Fibroblast of lung (primary cell): ENCODE data around the gene MBOAT7. TPM values are rescaled to one million over a fixed set of nuclear protein-coding genes. Genes with fewer than 3 reads are reported as not detected.
"Not testable (repeated sequence)": the region's sequence is repeated elsewhere in the genome, so short reads cannot be mapped to it uniquely, and the experiment has no call there.

Source experiments
- DNase-seq, 2 donors: peaks; one replicate each; pipeline versions ENCODE4 v3.0.0 to v3.0.0-alpha.2; 2010; ENCODE audit warnings: low read depth in 2 of 2
- H2AFZ ChIP-seq: 2 replicates; pipeline ENCODE4 v1.5.1; 2012; ENCODE audit warnings: low read length, control low read depth, inconsistent platforms
- H3K27ac ChIP-seq: 2 replicates; pipeline ENCODE4 v1.5.1; 2011; ENCODE audit warnings: low read length, control low read depth; ENCODE audit not compliant: insufficient read depth
- H3K27me3 ChIP-seq: 2 replicates; pipeline ENCODE4 v1.5.1; 2011; ENCODE audit warnings: mild to moderate bottlenecking, low read length; ENCODE audit not compliant: control insufficient read depth, insufficient read depth
- H3K36me3 ChIP-seq: 2 replicates; pipeline ENCODE4 v1.5.1; 2011; ENCODE audit warnings: low read length; ENCODE audit not compliant: control insufficient read depth, insufficient read depth
- H3K4me1 ChIP-seq: 2 replicates; pipeline ENCODE4 v1.5.1; 2011; ENCODE audit warnings: low read length; ENCODE audit not compliant: control insufficient read depth, insufficient read depth; ENCODE audit errors: extremely low read depth
- H3K4me2 ChIP-seq: 2 replicates; pipeline ENCODE4 v1.5.1; 2011; ENCODE audit warnings: low read length, control low read depth; ENCODE audit not compliant: insufficient read depth; ENCODE audit errors: extremely low read depth
- H3K4me3 ChIP-seq, 4 experiments: fragments of 200-600 bp in 1 of 4; sonication (generic) in 1 of 4; replicated peaks in 1 of 4; 2 replicates each; pipeline ENCODE4 v1.5.1; 2011 to 2016; ENCODE audit warnings: low read length in 4 of 4, low read depth in 3 of 4, mild to moderate bottlenecking in 3 of 4, control low read depth in 2 of 4, inconsistent platforms in 1 of 4, mixed read lengths in 1 of 4; ENCODE audit not compliant: insufficient read depth in 1 of 4; ENCODE audit errors: control extremely low read depth in 1 of 4
- H3K79me2 ChIP-seq: 2 replicates; pipeline ENCODE4 v1.5.1; 2012; ENCODE audit warnings: mild to moderate bottlenecking, low read length, inconsistent platforms; ENCODE audit not compliant: control insufficient read depth, insufficient read depth
- H3K9ac ChIP-seq: 2 replicates; pipeline ENCODE4 v1.5.1; 2011; ENCODE audit warnings: mild to moderate bottlenecking, low read length, control low read depth; ENCODE audit not compliant: insufficient read depth
- H3K9me3 ChIP-seq: 2 replicates; pipeline ENCODE4 v1.5.1; 2012; ENCODE audit warnings: low read depth, low read length; ENCODE audit not compliant: control insufficient read depth, insufficient read depth
- H4K20me1 ChIP-seq: 2 replicates; pipeline ENCODE4 v1.5.1; 2011; ENCODE audit warnings: low read length; ENCODE audit not compliant: control insufficient read depth, insufficient read depth; ENCODE audit errors: extremely low read depth
- EZH2 ChIP-seq: IDR thresholded peaks from 2 replicates; pipeline ENCODE4 v1.5.1; 2012; ENCODE audit warnings: low read length, control low read depth, mild to moderate bottlenecking; ENCODE audit errors: missing control alignments
- polyA plus RNA-seq, 2 donors: library from polyadenylated mRNA; depleted of rRNA in 1 of 2; stranded (reverse) in 1 of 2; unstranded in 1 of 2; fragments of >200 nt; gene quantifications; 2 replicates each; pipeline ENCODE4 v1.2.1, GENCODE V29; 2011 to 2012; ENCODE audit warnings: missing spikeins in 1 of 2
- total RNA-seq: library from RNA; depleted of rRNA; stranded (reverse); fragments of >200 nt; gene quantifications from 2 replicates; pipeline ENCODE4 v1.2.1, GENCODE V29; 2014
- TF ChIP-seq, protein P1 (sequence below), 2 donors: IDR thresholded peaks in 1 of 2; conservative IDR thresholded peaks in 1 of 2; 1 replicate in 1 of 2; 2 replicates in 1 of 2; pipeline ENCODE4 v1.5.1; 2011 to 2012; ENCODE audit warnings: low read length in 2 of 2, control low read depth in 1 of 2, inconsistent platforms in 1 of 2, low read depth in 1 of 2, mild to moderate bottlenecking in 1 of 2

The MBOAT7 gene
- total and polyA plus RNA-seq, 2 donors (not counting 1 experiment from before 2014, with no cell fraction given) = 28.6 to 41.1 TPM

DNA sequence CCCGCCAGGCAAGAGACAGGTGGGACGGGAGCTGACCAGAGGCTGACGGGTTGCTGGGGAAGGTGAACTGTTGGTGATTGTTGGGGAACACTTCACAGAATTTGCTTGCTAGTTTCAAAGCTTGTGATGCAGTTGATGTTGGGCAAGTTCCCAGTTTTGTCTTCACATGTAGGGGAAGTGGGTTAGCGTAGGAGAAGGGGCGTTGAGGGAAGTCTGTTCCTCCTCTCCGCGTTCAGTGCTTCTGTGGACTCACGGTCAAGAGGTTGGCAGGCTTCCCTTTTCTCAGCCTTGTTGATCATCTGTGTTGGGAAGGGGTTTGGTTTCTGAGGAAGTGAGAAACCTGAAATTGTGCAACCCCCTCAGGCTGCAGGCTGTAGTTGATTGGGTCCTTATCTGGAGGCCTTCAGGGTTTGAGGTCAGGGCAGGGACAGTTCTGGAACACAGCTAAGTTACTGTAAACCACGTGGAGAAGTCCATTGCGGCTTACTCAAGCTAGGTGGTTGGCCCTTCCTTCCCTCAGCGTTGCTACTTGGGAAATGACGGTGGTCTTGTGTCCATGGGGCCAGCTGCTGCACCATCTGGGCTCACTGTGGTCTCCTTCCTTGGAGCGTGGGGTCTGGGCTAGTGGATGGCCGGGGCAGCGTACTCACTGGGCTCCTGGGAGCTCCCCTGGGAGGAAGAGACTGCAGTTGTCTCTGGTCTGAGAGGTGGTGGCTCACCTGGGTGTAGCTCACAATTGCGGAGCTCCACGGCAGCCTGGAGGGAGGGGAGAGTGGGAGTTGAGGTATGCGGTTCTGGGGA is 18.8 kb upstream of the MBOAT7 start:
- Histone ChIP-seq H3K4me3 (no peak overlapping the region), H3K27ac (peak overlapping the region; percentile 61)
- peak; percentile 77 to 99 for DNase-seq

DNA sequence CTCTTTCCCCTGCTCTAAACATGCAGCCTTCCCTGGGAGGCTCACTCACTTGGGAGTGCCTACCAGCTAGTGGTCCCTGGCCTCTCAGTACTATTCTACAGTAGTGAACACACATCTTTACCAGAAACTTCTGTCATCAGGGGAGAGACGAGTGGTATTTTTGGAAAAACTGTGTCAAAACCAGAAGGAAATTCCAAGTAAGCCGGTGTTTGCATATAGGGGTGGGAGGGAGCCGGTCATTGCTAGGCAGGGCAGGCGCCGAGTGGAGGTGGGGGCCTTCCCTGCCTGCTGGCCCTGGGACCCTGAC is 18.2 kb upstream of the MBOAT7 start:
- Histone ChIP-seq H3K4me1 (peaks cover 32% of the 10 kb centered on the region), H3K79me2 (peaks cover 65% of the 10 kb centered on the region), H2AFZ (no peak overlapping the region), H3K4me3 (peak overlapping the region in 1 of 4 experiments; percentile 10), H3K9ac (no peak overlapping the region), H3K27ac (peak overlapping the region; percentile 61), H4K20me1 (peaks cover 1% of the 10 kb centered on the region), H3K9me3 (no peaks in the 10 kb centered on the region), H3K4me2 (no peak overlapping the region), H3K36me3 (peaks cover 31% of the 10 kb centered on the region), H3K27me3 (no peaks in the 10 kb centered on the region)
- no peak for TF ChIP-seq EZH2
- TF ChIP-seq, protein P1, sequence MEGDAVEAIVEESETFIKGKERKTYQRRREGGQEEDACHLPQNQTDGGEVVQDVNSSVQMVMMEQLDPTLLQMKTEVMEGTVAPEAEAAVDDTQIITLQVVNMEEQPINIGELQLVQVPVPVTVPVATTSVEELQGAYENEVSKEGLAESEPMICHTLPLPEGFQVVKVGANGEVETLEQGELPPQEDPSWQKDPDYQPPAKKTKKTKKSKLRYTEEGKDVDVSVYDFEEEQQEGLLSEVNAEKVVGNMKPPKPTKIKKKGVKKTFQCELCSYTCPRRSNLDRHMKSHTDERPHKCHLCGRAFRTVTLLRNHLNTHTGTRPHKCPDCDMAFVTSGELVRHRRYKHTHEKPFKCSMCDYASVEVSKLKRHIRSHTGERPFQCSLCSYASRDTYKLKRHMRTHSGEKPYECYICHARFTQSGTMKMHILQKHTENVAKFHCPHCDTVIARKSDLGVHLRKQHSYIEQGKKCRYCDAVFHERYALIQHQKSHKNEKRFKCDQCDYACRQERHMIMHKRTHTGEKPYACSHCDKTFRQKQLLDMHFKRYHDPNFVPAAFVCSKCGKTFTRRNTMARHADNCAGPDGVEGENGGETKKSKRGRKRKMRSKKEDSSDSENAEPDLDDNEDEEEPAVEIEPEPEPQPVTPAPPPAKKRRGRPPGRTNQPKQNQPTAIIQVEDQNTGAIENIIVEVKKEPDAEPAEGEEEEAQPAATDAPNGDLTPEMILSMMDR (conservative IDR thresholded peaks at IDR 0.05 in 1 of 2, IDR thresholded peaks at IDR 0.05 in 1 of 2; ENCODE audit: low read depth in 1 of 2, low read length in 2 of 2) = no peak
- no peak for DNase-seq

More for the DNA sequence above, 18.8 kb upstream of the MBOAT7 start:
- Histone ChIP-seq H3K79me2 (peaks cover 59% of the 10 kb centered on the region), H3K9ac (no peak overlapping the region), H3K27me3 (no peaks in the 10 kb centered on the region), H4K20me1 (no peaks in the 10 kb centered on the region), H3K36me3 (peaks cover 26% of the 10 kb centered on the region), H3K4me2 (no peak overlapping the region), H3K4me1 (peaks cover 27% of the 10 kb centered on the region), H3K9me3 (no peaks in the 10 kb centered on the region), H2AFZ (no peak overlapping the region)
- no peak for TF ChIP-seq EZH2
- TF ChIP-seq, protein P1 (conservative IDR thresholded peaks at IDR 0.05 in 1 of 2, IDR thresholded peaks at IDR 0.05 in 1 of 2; ENCODE audit: low read depth in 1 of 2, low read length in 2 of 2) = no peak

DNA sequence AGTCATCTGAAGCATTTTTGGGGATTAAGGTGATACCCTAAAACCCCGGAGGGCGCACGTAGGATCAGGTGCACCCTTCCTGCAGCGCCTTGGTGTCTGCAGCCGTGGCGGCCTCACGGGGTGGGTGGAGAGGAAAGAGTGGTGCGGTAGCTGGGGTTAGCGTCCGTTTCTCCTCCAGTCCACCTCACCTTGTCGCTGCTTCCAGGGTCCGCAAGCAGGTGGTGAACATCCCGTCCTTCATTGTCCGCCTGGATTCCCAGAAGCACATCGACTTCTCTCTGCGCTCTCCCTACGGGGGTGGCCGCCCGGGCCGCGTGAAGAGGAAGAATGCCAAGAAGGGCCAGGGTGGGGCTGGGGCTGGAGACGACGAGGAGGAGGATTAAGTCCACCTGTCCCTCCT is 17.8 kb upstream of the MBOAT7 start:
- not testable (repeated sequence) for H3K4me2 ChIP-seq, H3K4me3 ChIP-seq, H4K20me1 ChIP-seq, H2AFZ ChIP-seq, H3K9me3 ChIP-seq, H3K9ac ChIP-seq, H3K27me3 ChIP-seq, DNase-seq
- Histone ChIP-seq H3K27ac (peak overlapping the region; percentile 61), H3K79me2 (peaks cover 69% of the 10 kb centered on the region), H3K36me3 (peaks cover 34% of the 10 kb centered on the region), H3K4me1 (peaks cover 36% of the 10 kb centered on the region)
